CD14-positive monocyte (primary cell): Measurements from ENCODE around the gene ROBO2. TPM values are rescaled to one million over a fixed set of nuclear protein-coding genes. Genes with fewer than 3 reads are reported as not detected.

Experiments used
- DNase-seq, 3 donors: peaks; one replicate each; pipeline ENCODE4 v3.0.0-alpha.2; 2011 to 2022
- H2AFZ ChIP-seq: 2 replicates; pipeline ENCODE4 v1.6.0; 2012; ENCODE audit warnings: mild to moderate bottlenecking, low read depth, low read length, inconsistent platforms; ENCODE audit not compliant: insufficient read depth, poor library complexity, severe bottlenecking
- H3K27ac ChIP-seq, 2 donors: 1 replicate in 1 of 2; 2 replicates in 1 of 2; pipeline ENCODE4 v1.5.1; 2012 to 2013; ENCODE audit warnings: low read length in 2 of 2, control low read depth in 1 of 2, inconsistent platforms in 1 of 2, low read depth in 1 of 2, mild to moderate bottlenecking in 1 of 2
- H3K27me3 ChIP-seq, 2 donors: one replicate each; pipeline versions ENCODE4 v1.6.0 to v1.6.1; 2011 to 2013; ENCODE audit warnings: low read length in 2 of 2; ENCODE audit not compliant: control insufficient read depth in 2 of 2, insufficient read depth in 2 of 2
- H3K36me3 ChIP-seq, 2 donors: replicated peaks in 1 of 2; 1 replicate in 1 of 2; 2 replicates in 1 of 2; pipeline versions ENCODE4 v1.5.1 to v1.6.1; 2012 to 2013; ENCODE audit warnings: low read length in 2 of 2, control low read depth in 1 of 2, inconsistent platforms in 1 of 2, mild to moderate bottlenecking in 1 of 2; ENCODE audit not compliant: insufficient read depth in 2 of 2, control insufficient read depth in 1 of 2
- H3K4me1 ChIP-seq, 2 donors: 1 replicate in 1 of 2; 2 replicates in 1 of 2; pipeline versions ENCODE4 v1.5.1 to v1.6.1; 2012 to 2013; ENCODE audit warnings: low read length in 2 of 2, control low read depth in 1 of 2, inconsistent platforms in 1 of 2, mild to moderate bottlenecking in 1 of 2, moderate library complexity in 1 of 2; ENCODE audit not compliant: insufficient read depth in 2 of 2, control insufficient read depth in 1 of 2
- H3K4me2 ChIP-seq: replicated peaks from 2 replicates; pipeline ENCODE3; 2012; ENCODE audit warnings: low read length, moderate library complexity, mild to moderate bottlenecking; ENCODE audit not compliant: poor library complexity, severe bottlenecking; ENCODE audit errors: extremely low read depth
- H3K4me3 ChIP-seq, 3 experiments: fragments of 200-600 bp in 1 of 3; sonication (generic) in 1 of 3; replicated peaks in 1 of 3; 1 replicate in 2 of 3; 2 replicates in 1 of 3; pipeline ENCODE4 v1.5.1; 2011 to 2013; ENCODE audit warnings: low read length in 3 of 3, mild to moderate bottlenecking in 3 of 3, control low read depth in 2 of 3, low read depth in 2 of 3, inconsistent platforms in 1 of 3, moderate library complexity in 1 of 3
- H3K79me2 ChIP-seq: 2 replicates; pipeline ENCODE4 v1.6.0; 2012; ENCODE audit warnings: mild to moderate bottlenecking, control low read depth, inconsistent platforms, low read length, moderate library complexity; ENCODE audit not compliant: insufficient read depth
- H3K9ac ChIP-seq: 2 replicates; pipeline ENCODE4 v1.6.0; 2017; ENCODE audit warnings: low read length, mild to moderate bottlenecking; ENCODE audit not compliant: insufficient read depth, poor library complexity, severe bottlenecking
- H3K9me3 ChIP-seq, 2 donors: replicated peaks in 1 of 2; 1 replicate in 1 of 2; 2 replicates in 1 of 2; pipeline versions ENCODE4 v1.5.1 to v1.6.1; 2012 to 2013; ENCODE audit warnings: low read length in 2 of 2, control low read depth in 1 of 2; ENCODE audit not compliant: control insufficient read depth in 1 of 2, insufficient read depth in 1 of 2
- H4K20me1 ChIP-seq: 2 replicates; pipeline ENCODE4 v1.6.0; 2012; ENCODE audit warnings: mild to moderate bottlenecking, low read length, control low read depth, moderate library complexity; ENCODE audit not compliant: insufficient read depth
- H3K27ac Mint-ChIP-seq, 7 donors: one replicate each; pipeline ENCODE4 v1.8.0; 2020; ENCODE audit warnings: mild to moderate bottlenecking in 7 of 7, mixed read lengths in 7 of 7, moderate library complexity in 6 of 7, inconsistent platforms in 2 of 7
- H3K27me3 Mint-ChIP-seq, 3 donors: one replicate each; pipeline ENCODE4 v1.8.0; 2021 to 2022; ENCODE audit warnings: low read depth in 3 of 3, mild to moderate bottlenecking in 3 of 3, mixed read lengths in 3 of 3, moderate library complexity in 3 of 3, inconsistent platforms in 1 of 3
- H3K36me3 Mint-ChIP-seq, 2 donors: one replicate each; pipeline ENCODE4 v1.8.0; 2020; ENCODE audit warnings: mixed read lengths in 2 of 2, inconsistent platforms in 1 of 2, mild to moderate bottlenecking in 1 of 2
- H3K4me1 Mint-ChIP-seq: one replicate; pipeline ENCODE4 v1.8.0; 2020; ENCODE audit warnings: mild to moderate bottlenecking, mixed read lengths
- H3K4me3 Mint-ChIP-seq, 2 donors: one replicate each; pipeline ENCODE4 v1.8.0; 2020; ENCODE audit warnings: mild to moderate bottlenecking in 2 of 2, mixed read lengths in 2 of 2, moderate library complexity in 1 of 2
- H3K9me3 Mint-ChIP-seq, 7 donors: one replicate each; pipeline ENCODE4 v1.8.0; 2020 to 2022; ENCODE audit warnings: mixed read lengths in 7 of 7, mild to moderate bottlenecking in 6 of 7, moderate library complexity in 6 of 7, inconsistent platforms in 2 of 7
- CTCF ChIP-seq: fragments of 200-600 bp; IDR thresholded peaks from one replicate; pipeline ENCODE4 v1.8.0; 2022; ENCODE audit warnings: antibody characterized with exemption, mild to moderate bottlenecking
- WGBS: methylation state at CpG from one replicate; pipeline ENCODE4 v1.1.5; 2013; ENCODE audit warnings: missing lambda C conversion rate; ENCODE audit not compliant: insufficient coverage; 5-methylcytosine and 5-hydroxymethylcytosine counted together
- intact Hi-C, 2 donors: fragments of 100-400 bp; cut with micrococcal nuclease; formaldehyde crosslinking; loops; one replicate each; pipeline versions ENCODE4 v1.15.0 to v1.15.1; 2023
- polyA plus RNA-seq, 3 donors: library from polyadenylated mRNA; depleted of rRNA in 1 of 3; unstranded in 2 of 3; stranded (reverse) in 1 of 3; fragments of 300-500 nt in 2 of 3; fragments of >200 nt in 1 of 3; fragmentation: Illumina TruSeq in 2 of 3; gene quantifications; 1 replicate in 2 of 3; 2 replicates in 1 of 3; pipeline ENCODE4 v1.2.3, GENCODE V29; 2012 to 2021

The ROBO2 gene
- polyA plus RNA-seq, 3 donors, result not detected

GRCh38 chr3:77655396-77655795, 615.5 kb downstream of the ROBO2 start:
- no peak for DNase-seq
- no peak for TF ChIP-seq CTCF
- Mint-ChIP-seq H3K4me3 (no peak overlapping the region), H3K27me3 (no peaks in the 10 kb centered on the region), H3K36me3 (no peaks in the 10 kb centered on the region), H3K27ac (no peak overlapping the region), H3K4me1 (no peaks in the 10 kb centered on the region), H3K9me3 (peaks cover 0 to 5% (median 2%) of the 10 kb centered on the region in 7 donors)
- Histone ChIP-seq H4K20me1 (no peaks in the 10 kb centered on the region), H3K4me1 (no peaks in the 10 kb centered on the region), H3K27me3 (no peaks in the 10 kb centered on the region), H2AFZ (no peak overlapping the region), H3K27ac (no peak overlapping the region), H3K36me3 (no peaks in the 10 kb centered on the region), H3K4me2 (no peak overlapping the region), H3K9ac (no peak overlapping the region), H3K9me3 (peaks cover 0 to 3% of the 10 kb centered on the region in 2 donors), H3K4me3 (no peak overlapping the region), H3K79me2 (no peaks in the 10 kb centered on the region)
- intact Hi-C loops, result no loop called here
- WGBS, result 80% methylated on average over 1 of the region's 1 CpG

GRCh38 chr3:77660718-77661117, 620.8 kb downstream of the ROBO2 start:
- TF ChIP-seq CTCF, result no peak
- no peak overlapping the region for H3K4me2 ChIP-seq
- Mint-ChIP-seq H3K9me3 (peaks cover 0 to 5% (median 3%) of the 10 kb centered on the region in 7 donors), H3K36me3 (no peaks in the 10 kb centered on the region), H3K4me3 (no peak overlapping the region), H3K27ac (no peak overlapping the region), H3K4me1 (no peaks in the 10 kb centered on the region), H3K27me3 (no peaks in the 10 kb centered on the region)
- no CpG with 5 or more reads among the region's 3 CpGs for WGBS
- intact Hi-C loops, result no loop called here
- H3K79me2 ChIP-seq, result no peaks in the 10 kb centered on the region
- no peak overlapping the region for H2AFZ ChIP-seq
- no peak overlapping the region for H3K9ac ChIP-seq
- no peaks in the 10 kb centered on the region for H3K4me1 ChIP-seq
- H3K27ac ChIP-seq, result no peak overlapping the region
- peaks cover 3 to 9% of the 10 kb centered on the region in 2 donors for H3K9me3 ChIP-seq
- DNase-seq, result no peak
- H3K4me3 ChIP-seq, result no peak overlapping the region
- no peaks in the 10 kb centered on the region for H4K20me1 ChIP-seq
- no peaks in the 10 kb centered on the region for H3K27me3 ChIP-seq
- H3K36me3 ChIP-seq, result no peaks in the 10 kb centered on the region
